GM23338 (cell line): ENCODE measurements around the gene LST1.

Experiments used
- CREB1 ChIP-seq: fragments of 250-450 bp; sonication (Bioruptor Pico); IDR thresholded peaks from 2 replicates; pipeline ENCODE4 v1.5.0; 2020; ENCODE audit warnings: low read depth, mild to moderate bottlenecking, moderate library complexity
- CTCF ChIP-seq, 2 experiments: fragments of 200-600 bp in 1 of 2; sonication (generic) in 1 of 2; conservative IDR thresholded peaks; 2 replicates each; pipeline versions ENCODE4 v1.5.1 to v1.6.1; 2016 to 2017; ENCODE audit warnings: antibody characterized with exemption in 2 of 2, low read depth in 2 of 2, mild to moderate bottlenecking in 2 of 2, moderate library complexity in 1 of 2
- EZH2 ChIP-seq: fragments of 200-600 bp; sonication (generic); IDR thresholded peaks from one replicate; pipeline ENCODE4 v1.8.0; 2017; ENCODE audit warnings: antibody characterized with exemption, mild to moderate bottlenecking, low read depth; ENCODE audit not compliant: unreplicated experiment
- EZH2phosphoT487 ChIP-seq: fragments of 200-600 bp; sonication (generic); IDR thresholded peaks from one replicate; pipeline ENCODE4 v1.8.1; 2018; ENCODE audit warnings: antibody characterized with exemption; ENCODE audit not compliant: unreplicated experiment
- NANOG ChIP-seq: IDR thresholded peaks from 2 replicates; pipeline ENCODE4 v1.6.1; 2016; ENCODE audit warnings: antibody characterized with exemption, borderline replicate concordance
- POLR2AphosphoS5 ChIP-seq: IDR thresholded peaks from 2 replicates; pipeline ENCODE4 v1.6.1; 2016; ENCODE audit warnings: antibody characterized with exemption, low read depth
- REST ChIP-seq: IDR thresholded peaks from one replicate; pipeline ENCODE4 v1.6.1; 2018; ENCODE audit warnings: antibody characterized with exemption; ENCODE audit not compliant: unreplicated experiment
- STAT1 ChIP-seq: IDR thresholded peaks from one replicate; pipeline ENCODE4 v1.6.1; 2016; ENCODE audit warnings: antibody characterized with exemption; ENCODE audit not compliant: unreplicated experiment
- ZNF331 ChIP-seq: fragments of 250-450 bp; sonication (Bioruptor Pico); IDR thresholded peaks from 2 replicates; pipeline ENCODE4 v1.5.0; 2020; ENCODE audit warnings: low read depth, mild to moderate bottlenecking, moderate library complexity

- no peak for TF ChIP-seq CTCF (conservative IDR thresholded peaks at IDR 0.05; ENCODE audit: low read depth in 2 of 2)
- no peak for TF ChIP-seq EZH2phosphoT487
- TF ChIP-seq REST = no peak
- no peak for TF ChIP-seq CREB1 (CRISPR knock-in tag)
- TF ChIP-seq STAT1 = no peak
- no peak for TF ChIP-seq NANOG
- no peak for TF ChIP-seq EZH2
- no peak for TF ChIP-seq POLR2AphosphoS5
- no peak for TF ChIP-seq ZNF331 (CRISPR knock-in tag)
These were observed 28.4 kb upstream of the LST1 start for GRCh38 chr6:31557443-31558317.
